Fibroblast of lung (primary cell): ENCODE measurements around the gene PCSK5.

ENCODE experiments used
- CTCF ChIP-seq, 2 donors: IDR thresholded peaks in 1 of 2; conservative IDR thresholded peaks in 1 of 2; 1 replicate in 1 of 2; 2 replicates in 1 of 2; pipeline ENCODE4 v1.5.1; 2011 to 2012; ENCODE audit warnings: low read length in 2 of 2, control low read depth in 1 of 2, inconsistent platforms in 1 of 2, low read depth in 1 of 2, mild to moderate bottlenecking in 1 of 2
- EZH2 ChIP-seq: IDR thresholded peaks from 2 replicates; pipeline ENCODE4 v1.5.1; 2012; ENCODE audit warnings: low read length, control low read depth, mild to moderate bottlenecking; ENCODE audit errors: missing control alignments

- no peak for TF ChIP-seq CTCF (conservative IDR thresholded peaks at IDR 0.05 in 1 of 2, IDR thresholded peaks at IDR 0.05 in 1 of 2; ENCODE audit: low read depth in 1 of 2, low read length in 2 of 2)
- no peak for TF ChIP-seq EZH2
These were observed 247.5 kb downstream of the PCSK5 start for GRCh38 chr9:76137931-76138330.
